Stimulated activated CD8-positive, alpha-beta memory T cell treated with anti-CD3 and anti-CD28 coated beads, Interleukin-15, amount 100 ng/mL, for 4 hours (primary cell): Measurements from ENCODE around the gene DNAH5.
"Not testable (repeated sequence)": the region's sequence is repeated elsewhere in the genome, so short reads cannot be mapped to it uniquely, and the experiment has no call there.

ENCODE experiments used
- DNase-seq, 2 donors: peaks; one replicate each; pipeline ENCODE4 v3.0.0-alpha.2; 2020; ENCODE audit warnings: low read depth in 2 of 2

The DNAH5 gene

GRCh38 chr5:13944560-13945199, at the start of gene DNAH5:
Gene DNAH5 (minus strand): TSS chr5:13944688. CDS start chr5:13944438, 250 bp downstream.
- no peak for DNase-seq

GRCh38 chr5:13993926-13994325, 49.4 kb upstream of the DNAH5 start:
- DNase-seq: no peak

GRCh38 chr5:13992795-13993194, 48.3 kb upstream of the DNAH5 start:
- DNase-seq: no peak

- no peak for DNase-seq
Measured at GRCh38 chr5:13991365-13991764, 46.9 kb upstream of the DNAH5 start.

GRCh38 chr5:13990896-13991295, 46.4 kb upstream of the DNAH5 start:
- DNase-seq: no peak

- no peak for DNase-seq
Measured at GRCh38 chr5:13989832-13990231, 45.3 kb upstream of the DNAH5 start.

- DNase-seq: no peak
Measured at GRCh38 chr5:13987843-13988464, 43.5 kb upstream of the DNAH5 start.

- DNase-seq: no peak
Measured at GRCh38 chr5:13985731-13986418, 41.4 kb upstream of the DNAH5 start.

- not testable (repeated sequence) for DNase-seq
Measured at GRCh38 chr5:13984888-13985287, 40.4 kb upstream of the DNAH5 start.

GRCh38 chr5:13976867-13977830, 32.7 kb upstream of the DNAH5 start:
- no peak for DNase-seq

GRCh38 chr5:13976223-13976622, 31.7 kb upstream of the DNAH5 start:
- DNase-seq: no peak

GRCh38 chr5:13975246-13975645, 30.8 kb upstream of the DNAH5 start:
- DNase-seq: no peak

GRCh38 chr5:13973724-13974123, 29.2 kb upstream of the DNAH5 start:
- DNase-seq: no peak

GRCh38 chr5:13972029-13972428, 27.5 kb upstream of the DNAH5 start:
- no peak for DNase-seq

- DNase-seq: no peak
Measured at GRCh38 chr5:13957032-13957645, 12.7 kb upstream of the DNAH5 start.

- DNase-seq: no peak
Measured at GRCh38 chr5:13956471-13956870, 12.0 kb upstream of the DNAH5 start.

- DNase-seq: no peak
Measured at GRCh38 chr5:13955896-13956295, 11.4 kb upstream of the DNAH5 start.

GRCh38 chr5:13946111-13946510, 1.6 kb upstream of the DNAH5 start:
- DNase-seq: no peak

- DNase-seq: no peak
Measured at GRCh38 chr5:13945271-13945670, 783 bp upstream of the DNAH5 start.

- no peak for DNase-seq
Measured at GRCh38 chr5:13943676-13944075, 812 bp downstream of the DNAH5 start.

GRCh38 chr5:13941468-13941867, 3.0 kb downstream of the DNAH5 start:
- no peak for DNase-seq

GRCh38 chr5:13939638-13940037, 4.8 kb downstream of the DNAH5 start:
- no peak for DNase-seq
